GM18873 (cell line): ENCODE results near the gene ICAM1.
A peak's percentile ranks its signal among the peaks of the same experiment; 100 is the strongest.

Source experiments
- ATAC-seq: cut with Tn5 transposase; IDR thresholded peaks from one replicate; pipeline ENCODE4 v1.9.1; 2021; ENCODE audit warnings: mild to moderate bottlenecking, moderate library complexity, moderate number of reproducible peaks; ENCODE audit not compliant: unreplicated experiment, low FRiP score

The ICAM1 gene

GRCh38 chr19:10291554-10292205, 20.8 kb downstream of the ICAM1 start:
- no peak for ATAC-seq

- no peak for ATAC-seq
These were observed 21.4 kb downstream of the ICAM1 start for GRCh38 chr19:10292206-10292788.

- no peak for ATAC-seq
These were observed 22.1 kb downstream of the ICAM1 start for GRCh38 chr19:10292789-10293636.

- no peak for ATAC-seq
These were observed 22.9 kb downstream of the ICAM1 start for GRCh38 chr19:10293637-10294367.

- no peak for ATAC-seq
These were observed 23.4 kb downstream of the ICAM1 start for GRCh38 chr19:10294368-10294697.

- ATAC-seq = no peak
These were observed 24.5 kb downstream of the ICAM1 start for GRCh38 chr19:10295305-10295846.

- ATAC-seq = no peak
These were observed 25.1 kb downstream of the ICAM1 start for GRCh38 chr19:10295847-10296591.

- ATAC-seq = no peak
These were observed 28.9 kb downstream of the ICAM1 start for GRCh38 chr19:10299545-10300458.

GRCh38 chr19:10305139-10305806, 34.4 kb downstream of the ICAM1 start:
- ATAC-seq = no peak

GRCh38 chr19:10306327-10306726, 35.4 kb downstream of the ICAM1 start:
- no peak for ATAC-seq

GRCh38 chr19:10309423-10309822, 38.5 kb downstream of the ICAM1 start, which contains the start of gene ZGLP1:
TSS of gene ZGLP1 (minus strand) at chr19:10309815.
- no peak for ATAC-seq

GRCh38 chr19:10315335-10316214, 44.7 kb downstream of the ICAM1 start, which contains the start of gene FDX2:
TSS of gene FDX2 (minus strand) at chr19:10316015. CDS start at chr19:10315996, 19 bp downstream.
- ATAC-seq = peak; percentile 55

GRCh38 chr19:10316229-10317044, 45.5 kb downstream of the ICAM1 start:
- ATAC-seq = no peak

- ATAC-seq = no peak
These were observed 46.3 kb downstream of the ICAM1 start for GRCh38 chr19:10317045-10317856.

- ATAC-seq = no peak
These were observed 47.0 kb downstream of the ICAM1 start for GRCh38 chr19:10317857-10318462.
